Mucosa of stomach (tissue), 1 donor: ENCODE data around the gene SPINT1.
"Not testable (repeated sequence)": the region's sequence is repeated elsewhere in the genome, so short reads cannot be mapped to it uniquely, and the experiment has no call there.

ENCODE experiments used
- H3K27me3 ChIP-seq: one replicate; pipeline ENCODE4 v1.7.0; 2013; ENCODE audit warnings: mild to moderate bottlenecking, low read length; ENCODE audit not compliant: control insufficient read depth, insufficient read depth
- H3K36me3 ChIP-seq: one replicate; pipeline ENCODE4 v1.7.0; 2013; ENCODE audit warnings: low read length; ENCODE audit not compliant: control insufficient read depth, insufficient read depth
- H3K4me1 ChIP-seq: one replicate; pipeline ENCODE4 v1.7.0; 2013; ENCODE audit warnings: mild to moderate bottlenecking, low read length; ENCODE audit not compliant: control insufficient read depth, insufficient read depth
- H3K4me3 ChIP-seq: one replicate; pipeline ENCODE4 v1.7.0; 2013; ENCODE audit warnings: low read length
- H3K9ac ChIP-seq: one replicate; pipeline ENCODE4 v1.7.0; 2013; ENCODE audit warnings: mild to moderate bottlenecking, low read length, moderate library complexity
- H3K9me3 ChIP-seq: one replicate; pipeline ENCODE4 v1.7.0; 2013; ENCODE audit warnings: mild to moderate bottlenecking, low read length, moderate library complexity; ENCODE audit not compliant: control insufficient read depth
- donor health status: Pancreatic carcinoma.

Gene SPINT1

DNA sequence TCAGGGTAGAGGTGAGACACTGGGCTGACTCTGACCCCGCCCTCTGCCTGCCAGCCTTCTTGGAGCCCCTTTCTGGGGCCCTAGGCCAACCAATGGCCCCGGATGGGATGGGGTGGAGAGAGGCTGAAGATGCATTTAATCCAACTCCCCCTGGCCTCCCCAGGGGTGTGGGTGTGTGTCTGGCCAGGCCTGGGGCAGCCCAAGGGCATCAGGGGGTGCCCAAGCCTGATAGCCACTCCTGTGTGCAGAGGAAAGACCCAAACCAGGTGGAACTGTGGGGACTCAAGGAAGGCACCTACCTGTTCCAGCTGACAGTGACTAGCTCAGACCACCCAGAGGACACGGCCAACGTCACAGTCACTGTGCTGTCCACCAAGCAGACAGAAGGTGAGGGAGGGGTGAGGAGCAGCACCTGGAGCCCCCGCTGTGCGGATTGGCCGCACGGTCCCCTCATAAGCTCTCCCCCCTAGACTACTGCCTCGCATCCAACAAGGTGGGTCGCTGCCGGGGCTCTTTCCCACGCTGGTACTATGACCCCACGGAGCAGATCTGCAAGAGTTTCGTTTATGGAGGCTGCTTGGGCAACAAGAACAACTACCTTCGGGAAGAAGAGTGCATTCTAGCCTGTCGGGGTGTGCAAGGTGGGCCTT is 9.5 kb downstream of the SPINT1 start:
- Histone ChIP-seq H3K4me1 (peaks cover 19% of the 10 kb centered on the region), H3K36me3 (peaks cover 15% of the 10 kb centered on the region), H3K9ac (no peak overlapping the region), H3K9me3 (no peaks in the 10 kb centered on the region), H3K4me3 (no peak overlapping the region), H3K27me3 (no peaks in the 10 kb centered on the region)

DNA sequence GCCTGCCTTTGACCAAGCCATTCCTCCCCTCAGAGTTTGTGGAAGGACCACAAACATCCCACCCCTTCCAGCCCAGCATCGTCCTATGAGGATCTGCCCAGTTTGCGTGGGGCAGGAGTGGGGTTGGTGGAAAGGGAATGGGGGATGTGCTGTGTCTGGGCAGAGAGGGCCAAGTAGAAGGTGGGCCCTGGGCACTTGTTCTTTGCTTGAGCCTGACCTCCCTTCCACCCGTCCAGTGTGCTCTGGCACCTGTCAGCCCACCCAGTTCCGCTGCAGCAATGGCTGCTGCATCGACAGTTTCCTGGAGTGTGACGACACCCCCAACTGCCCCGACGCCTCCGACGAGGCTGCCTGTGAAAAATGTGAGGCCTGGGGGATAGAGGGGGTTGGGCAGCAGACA is 10.3 kb downstream of the SPINT1 start:
- no peaks in the 10 kb centered on the region for H3K9me3 ChIP-seq
- no peak overlapping the region for H3K4me3 ChIP-seq
- H3K9ac ChIP-seq: no peak overlapping the region
- H3K4me1 ChIP-seq: peaks cover 25% of the 10 kb centered on the region
- H3K36me3 ChIP-seq: peaks cover 15% of the 10 kb centered on the region
- no peaks in the 10 kb centered on the region for H3K27me3 ChIP-seq

DNA sequence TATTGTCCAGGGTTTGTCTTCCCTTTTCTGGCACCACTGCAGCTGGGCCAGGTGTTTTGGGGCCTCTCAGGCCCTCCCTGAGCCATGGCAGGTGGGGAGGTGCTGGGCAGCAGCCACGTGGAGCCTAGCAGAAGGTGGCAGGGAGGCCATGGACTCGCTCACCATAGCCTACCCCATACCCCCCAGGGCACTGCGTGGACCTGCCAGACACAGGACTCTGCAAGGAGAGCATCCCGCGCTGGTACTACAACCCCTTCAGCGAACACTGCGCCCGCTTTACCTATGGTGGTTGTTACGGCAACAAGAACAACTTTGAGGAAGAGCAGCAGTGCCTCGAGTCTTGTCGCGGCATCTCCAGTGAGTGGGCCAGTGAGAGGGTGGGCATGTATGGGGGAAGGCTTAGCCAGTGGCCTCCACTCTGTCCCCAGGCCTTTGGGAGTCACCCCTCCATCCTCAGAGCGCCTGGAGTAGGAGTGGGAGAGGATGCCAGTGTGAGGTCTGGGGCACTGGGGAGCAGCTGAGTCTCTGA is 11.9 kb downstream of the SPINT1 start:
- Histone ChIP-seq H3K4me1 (peaks cover 31% of the 10 kb centered on the region), H3K36me3 (peaks cover 15% of the 10 kb centered on the region), H3K9ac (no peak overlapping the region), H3K9me3 (no peaks in the 10 kb centered on the region), H3K4me3 (no peak overlapping the region), H3K27me3 (no peaks in the 10 kb centered on the region)

DNA sequence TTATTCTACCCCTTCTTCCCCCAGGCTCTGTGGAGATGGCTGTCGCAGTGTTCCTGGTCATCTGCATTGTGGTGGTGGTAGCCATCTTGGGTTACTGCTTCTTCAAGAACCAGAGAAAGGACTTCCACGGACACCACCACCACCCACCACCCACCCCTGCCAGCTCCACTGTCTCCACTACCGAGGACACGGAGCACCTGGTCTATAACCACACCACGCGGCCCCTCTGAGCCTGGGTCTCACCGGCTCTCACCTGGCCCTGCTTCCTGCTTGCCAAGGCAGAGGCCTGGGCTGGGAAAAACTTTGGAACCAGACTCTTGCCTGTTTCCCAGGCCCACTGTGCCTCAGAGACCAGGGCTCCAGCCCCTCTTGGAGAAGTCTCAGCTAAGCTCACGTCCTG is 12.9 kb downstream of the SPINT1 start:
- Histone ChIP-seq H3K9ac (peak overlapping the region; percentile 28), H3K9me3 (no peaks in the 10 kb centered on the region), H3K36me3 (peaks cover 15% of the 10 kb centered on the region), H3K4me1 (peaks cover 40% of the 10 kb centered on the region), H3K4me3 (no peak overlapping the region), H3K27me3 (no peaks in the 10 kb centered on the region)

DNA sequence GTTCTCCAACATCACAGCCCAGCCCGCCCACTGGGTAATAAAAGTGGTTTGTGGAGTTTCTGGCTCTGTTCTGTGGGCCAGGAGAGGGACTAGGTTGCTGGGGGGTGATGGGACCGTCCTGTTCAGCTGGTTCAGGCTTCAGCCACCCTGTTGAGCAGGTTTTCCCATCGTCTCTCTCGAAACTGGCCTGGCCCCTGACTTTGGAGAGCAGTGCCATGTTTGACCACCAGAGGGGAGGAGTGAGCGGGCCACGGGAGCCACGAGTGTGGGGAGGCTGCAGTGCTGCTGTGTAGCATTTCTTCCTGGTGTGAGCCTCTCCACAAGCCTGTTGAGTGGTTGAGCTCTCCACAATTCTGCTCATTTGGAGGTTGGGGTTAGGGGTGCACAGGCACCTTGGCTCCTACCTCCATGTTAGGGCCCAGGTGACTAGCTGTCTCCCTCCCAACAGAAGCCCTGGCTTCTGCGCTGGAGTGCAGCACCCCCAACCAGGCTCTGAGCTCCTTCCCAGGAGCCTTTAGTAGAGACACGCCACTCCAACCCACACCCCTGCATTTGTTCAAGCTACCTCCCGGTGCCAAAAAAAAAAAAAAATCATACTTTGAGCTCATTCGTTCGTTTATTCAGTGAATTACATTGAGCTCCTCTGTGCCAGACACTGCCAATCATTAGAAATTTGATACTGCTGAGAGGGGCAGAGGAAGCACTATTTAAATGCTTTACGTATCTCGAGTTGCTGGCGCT is 13.9 kb downstream of the SPINT1 start:
- Histone ChIP-seq H3K4me3 (no peak overlapping the region), H3K36me3 (peaks cover 15% of the 10 kb centered on the region), H3K4me1 (peaks cover 47% of the 10 kb centered on the region), H3K27me3 (no peaks in the 10 kb centered on the region), H3K9ac (peak overlapping the region; percentile 28), H3K9me3 (no peaks in the 10 kb centered on the region)

DNA sequence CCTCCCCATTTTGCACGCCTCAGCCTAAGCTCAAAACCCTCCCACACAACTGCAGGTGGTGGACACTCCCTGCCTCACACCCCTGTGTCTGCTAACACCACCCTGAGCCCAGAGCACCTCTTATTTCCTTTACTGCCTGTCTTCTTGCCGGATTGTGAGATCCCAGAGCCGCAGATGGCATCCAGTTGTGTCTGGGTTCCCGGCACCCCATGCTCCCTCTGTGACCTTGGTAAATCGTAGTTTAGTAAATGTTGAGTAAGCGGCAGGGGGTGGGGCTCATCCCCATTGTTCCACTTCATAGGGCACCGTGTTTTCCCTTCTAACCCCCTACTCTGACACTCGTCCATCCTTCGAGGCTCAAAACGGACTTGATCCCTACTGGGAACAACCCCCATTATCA is 14.9 kb downstream of the SPINT1 start:
- peaks cover 15% of the 10 kb centered on the region for H3K36me3 ChIP-seq
- no peak overlapping the region for H3K9ac ChIP-seq
- no peak overlapping the region for H3K4me3 ChIP-seq
- no peaks in the 10 kb centered on the region for H3K27me3 ChIP-seq
- no peaks in the 10 kb centered on the region for H3K9me3 ChIP-seq
- H3K4me1 ChIP-seq: peaks cover 54% of the 10 kb centered on the region

DNA sequence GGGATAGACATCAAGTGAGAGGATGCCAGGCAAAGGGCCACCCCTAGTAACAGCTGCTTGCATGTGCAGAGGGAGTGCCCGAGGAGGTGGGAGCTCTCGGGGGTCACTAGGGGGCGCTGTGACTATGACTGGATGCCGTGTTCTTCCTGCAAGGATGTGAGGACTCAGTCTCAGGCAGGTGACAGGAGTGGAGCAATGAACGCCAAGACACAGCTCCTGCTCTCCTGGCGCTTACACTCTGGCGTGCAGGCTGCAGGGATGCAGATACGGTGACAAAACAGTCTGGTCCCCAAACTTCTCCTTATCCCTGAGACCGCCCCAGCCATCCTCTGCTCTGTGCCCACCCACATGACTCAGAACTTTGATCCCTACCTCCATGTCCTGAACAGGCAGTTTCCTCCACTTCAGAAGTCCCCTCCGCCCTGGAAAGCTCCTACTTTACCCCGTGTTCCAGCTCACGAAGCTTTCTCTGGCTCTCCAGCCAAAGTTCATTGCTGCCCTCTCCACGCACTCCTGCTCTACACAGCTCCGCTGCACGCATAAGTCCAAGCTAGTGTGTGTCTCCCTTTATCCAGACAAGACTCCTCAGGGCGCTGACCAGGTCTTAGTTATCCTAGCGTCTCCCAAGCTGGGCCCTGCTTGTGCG is 15.5 kb downstream of the SPINT1 start:
- Histone ChIP-seq H3K36me3 (peaks cover 15% of the 10 kb centered on the region), H3K27me3 (no peaks in the 10 kb centered on the region), H3K4me1 (peaks cover 60% of the 10 kb centered on the region), H3K9me3 (no peaks in the 10 kb centered on the region), H3K4me3 (no peak overlapping the region), H3K9ac (peak overlapping the region; percentile 44)

DNA sequence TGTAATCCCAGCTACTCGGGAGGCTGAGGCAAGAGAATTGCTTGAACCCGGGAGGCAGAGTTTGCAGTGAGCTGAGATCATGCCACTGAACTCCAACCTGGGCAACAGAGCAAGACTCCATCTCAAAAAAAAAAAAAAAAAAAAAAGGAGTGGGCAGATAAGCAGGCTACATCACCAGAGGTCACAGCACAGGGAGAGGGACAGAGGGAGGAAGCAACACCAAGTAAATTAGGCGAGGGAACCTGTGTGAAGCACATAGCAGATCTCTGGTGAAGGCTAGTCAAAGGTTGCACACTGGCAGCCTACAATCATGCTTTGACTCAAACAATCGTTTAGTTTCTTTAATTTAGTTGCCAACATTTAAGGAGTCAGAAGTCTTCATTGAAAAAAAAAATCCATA is 17.3 kb downstream of the SPINT1 start:
- not testable (repeated sequence) for H3K4me3 ChIP-seq, H3K9ac ChIP-seq, H3K9me3 ChIP-seq, H3K27me3 ChIP-seq
- H3K4me1 ChIP-seq: peaks cover 75% of the 10 kb centered on the region
- H3K36me3 ChIP-seq: peaks cover 14% of the 10 kb centered on the region

DNA sequence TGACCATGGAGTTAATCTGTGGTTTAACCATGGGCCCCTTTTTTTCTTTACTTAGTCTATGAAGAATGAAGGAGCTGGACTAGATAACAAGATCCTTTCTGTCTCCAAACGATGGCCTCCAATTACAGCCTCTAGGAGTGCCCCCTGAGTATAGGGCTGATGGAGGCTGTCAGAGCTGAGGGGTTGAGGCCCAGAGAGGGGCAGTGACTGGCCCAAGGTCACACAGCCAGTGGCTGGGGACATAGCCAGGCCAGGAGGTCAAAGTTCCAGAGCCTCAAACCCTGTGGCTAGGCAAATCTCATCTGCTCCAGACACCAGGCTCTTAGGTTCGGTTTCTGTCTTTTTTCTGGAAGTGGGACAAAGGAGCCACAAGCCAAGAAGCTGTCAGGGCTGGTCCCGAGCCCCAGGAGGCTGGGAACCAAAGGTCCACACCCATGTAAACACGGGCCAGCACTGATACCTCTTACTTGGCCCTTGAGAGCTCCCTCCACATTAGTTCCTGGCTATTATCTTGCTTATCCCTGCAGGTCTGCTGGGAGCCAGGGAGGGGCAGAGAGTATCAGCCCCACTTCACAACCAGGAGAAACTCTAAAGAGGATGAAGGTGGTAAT is 19.9 kb downstream of the SPINT1 start:
- Histone ChIP-seq H3K9ac (peak overlapping the region; percentile 61), H3K36me3 (no peaks in the 10 kb centered on the region), H3K27me3 (no peaks in the 10 kb centered on the region), H3K9me3 (no peaks in the 10 kb centered on the region), H3K4me1 (peaks cover 58% of the 10 kb centered on the region), H3K4me3 (no peak overlapping the region)

DNA sequence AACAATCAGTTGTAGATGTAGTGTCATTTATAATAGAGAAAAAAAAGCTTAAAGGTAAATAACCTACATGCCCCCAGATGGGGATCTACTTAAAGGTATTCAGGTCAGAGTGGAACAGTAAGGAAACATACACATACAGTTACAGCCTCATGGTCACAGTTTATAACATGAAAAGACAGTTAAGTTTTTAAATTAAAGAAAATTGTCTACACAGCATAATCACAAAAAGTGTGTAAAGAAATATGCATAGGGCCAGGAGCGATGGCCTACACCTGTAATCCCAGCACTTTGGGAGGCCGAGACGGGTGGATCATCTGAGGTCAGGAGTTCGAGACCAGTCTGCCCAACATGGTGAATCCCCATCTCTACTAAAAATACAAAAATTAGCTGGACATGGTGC is 23.4 kb downstream of the SPINT1 start:
- peaks cover 54% of the 10 kb centered on the region for H3K4me1 ChIP-seq
- H3K9me3 ChIP-seq: no peaks in the 10 kb centered on the region
- H3K27me3 ChIP-seq: peaks cover 3% of the 10 kb centered on the region
- H3K9ac ChIP-seq: no peak overlapping the region
- no peak overlapping the region for H3K4me3 ChIP-seq
- no peaks in the 10 kb centered on the region for H3K36me3 ChIP-seq

DNA sequence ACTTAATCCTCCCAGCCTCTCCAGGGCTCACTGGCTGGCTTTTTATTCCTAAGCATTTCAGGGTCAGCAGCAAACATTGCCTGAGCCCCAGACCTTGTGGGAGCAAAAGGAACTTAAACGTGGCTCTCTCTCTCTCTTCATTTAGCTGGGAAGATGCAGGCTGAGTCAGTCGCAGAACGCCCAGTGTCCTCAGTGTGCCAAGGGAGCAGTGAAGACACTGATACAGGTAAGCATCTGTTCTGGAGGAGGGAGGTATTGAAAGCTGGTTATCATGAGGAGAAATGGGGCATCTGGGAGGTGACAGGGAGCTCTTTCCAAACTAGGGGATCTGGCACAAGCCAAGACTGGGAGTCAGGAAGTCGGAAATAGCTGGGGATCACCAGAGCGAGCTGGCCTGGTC is 25.8 kb downstream of the SPINT1 start:
- Histone ChIP-seq H3K4me3 (no peak overlapping the region), H3K36me3 (no peaks in the 10 kb centered on the region), H3K27me3 (peaks cover 6% of the 10 kb centered on the region), H3K4me1 (peaks cover 47% of the 10 kb centered on the region), H3K9me3 (no peaks in the 10 kb centered on the region), H3K9ac (no peak overlapping the region)

DNA sequence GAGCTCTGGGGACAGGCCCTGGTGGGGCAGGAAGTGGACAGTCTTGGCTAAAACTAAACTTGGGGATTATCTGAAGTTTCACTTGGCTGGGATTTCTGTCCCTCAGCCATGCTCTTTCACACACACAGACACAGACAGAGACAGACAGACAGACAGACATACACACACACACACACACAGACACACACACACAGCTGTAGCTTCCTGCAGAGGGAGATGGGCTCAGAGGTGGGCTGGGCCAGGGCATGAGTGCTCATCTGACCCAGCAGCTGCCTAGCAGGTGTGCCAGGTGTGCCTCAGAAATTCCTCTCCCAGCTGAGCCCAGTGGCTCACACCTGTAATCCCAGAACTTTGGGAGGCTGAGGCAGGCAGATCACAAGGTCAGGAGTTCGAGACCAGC is 26.9 kb downstream of the SPINT1 start:
- Histone ChIP-seq H3K9ac (peak overlapping the region; percentile 35), H3K4me1 (peaks cover 40% of the 10 kb centered on the region), H3K9me3 (no peaks in the 10 kb centered on the region), H3K36me3 (no peaks in the 10 kb centered on the region), H3K27me3 (peaks cover 6% of the 10 kb centered on the region), H3K4me3 (no peak overlapping the region)
